ENCODE results near the gene FLVCR1.

Gene FLVCR1

DNA sequence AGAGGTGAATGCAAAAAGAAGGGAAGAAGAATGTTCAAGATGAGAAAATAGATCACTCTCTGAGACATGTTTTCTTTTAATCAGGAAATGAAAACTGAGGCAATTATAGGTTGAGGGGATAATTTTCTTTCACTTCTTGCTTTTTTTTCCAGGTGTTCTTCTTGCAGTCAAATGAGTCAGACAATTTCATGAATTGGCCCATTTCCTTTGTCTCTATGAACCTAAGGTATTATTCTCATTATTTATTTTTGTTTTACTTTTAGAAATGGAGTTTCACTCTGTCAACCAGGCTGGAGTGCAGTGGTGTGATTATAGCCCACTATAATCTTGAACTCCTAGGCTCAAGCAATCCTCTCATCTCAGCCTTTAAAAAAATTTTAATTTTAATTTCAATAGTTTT lies 88.8 kb downstream of the FLVCR1 start:
- DNase-seq (ENCODE audit: low read depth) = no peak
- TF ChIP-seq, protein P1, sequence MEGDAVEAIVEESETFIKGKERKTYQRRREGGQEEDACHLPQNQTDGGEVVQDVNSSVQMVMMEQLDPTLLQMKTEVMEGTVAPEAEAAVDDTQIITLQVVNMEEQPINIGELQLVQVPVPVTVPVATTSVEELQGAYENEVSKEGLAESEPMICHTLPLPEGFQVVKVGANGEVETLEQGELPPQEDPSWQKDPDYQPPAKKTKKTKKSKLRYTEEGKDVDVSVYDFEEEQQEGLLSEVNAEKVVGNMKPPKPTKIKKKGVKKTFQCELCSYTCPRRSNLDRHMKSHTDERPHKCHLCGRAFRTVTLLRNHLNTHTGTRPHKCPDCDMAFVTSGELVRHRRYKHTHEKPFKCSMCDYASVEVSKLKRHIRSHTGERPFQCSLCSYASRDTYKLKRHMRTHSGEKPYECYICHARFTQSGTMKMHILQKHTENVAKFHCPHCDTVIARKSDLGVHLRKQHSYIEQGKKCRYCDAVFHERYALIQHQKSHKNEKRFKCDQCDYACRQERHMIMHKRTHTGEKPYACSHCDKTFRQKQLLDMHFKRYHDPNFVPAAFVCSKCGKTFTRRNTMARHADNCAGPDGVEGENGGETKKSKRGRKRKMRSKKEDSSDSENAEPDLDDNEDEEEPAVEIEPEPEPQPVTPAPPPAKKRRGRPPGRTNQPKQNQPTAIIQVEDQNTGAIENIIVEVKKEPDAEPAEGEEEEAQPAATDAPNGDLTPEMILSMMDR (IDR thresholded peaks at IDR 0.05; ENCODE audit: control insufficient read depth, extremely low read depth, insufficient read depth) = no peak
- H3K4me3 ChIP-seq (ENCODE audit: low read depth, low read length) = no peak overlapping the region

All from LNCaP clone FGC (cell line).